HG03060 (cell line): ENCODE results near the gene ELF3.
"Not testable (repeated sequence)": the region's sequence is repeated elsewhere in the genome, so short reads cannot be mapped to it uniquely, and the experiment has no call there.

Source experiments
- ATAC-seq: cut with Tn5 transposase; IDR thresholded peaks from one replicate; pipeline ENCODE4 v1.9.1; 2021; ENCODE audit warnings: low read depth, moderate number of reproducible peaks; ENCODE audit not compliant: unreplicated experiment

Gene ELF3

DNA sequence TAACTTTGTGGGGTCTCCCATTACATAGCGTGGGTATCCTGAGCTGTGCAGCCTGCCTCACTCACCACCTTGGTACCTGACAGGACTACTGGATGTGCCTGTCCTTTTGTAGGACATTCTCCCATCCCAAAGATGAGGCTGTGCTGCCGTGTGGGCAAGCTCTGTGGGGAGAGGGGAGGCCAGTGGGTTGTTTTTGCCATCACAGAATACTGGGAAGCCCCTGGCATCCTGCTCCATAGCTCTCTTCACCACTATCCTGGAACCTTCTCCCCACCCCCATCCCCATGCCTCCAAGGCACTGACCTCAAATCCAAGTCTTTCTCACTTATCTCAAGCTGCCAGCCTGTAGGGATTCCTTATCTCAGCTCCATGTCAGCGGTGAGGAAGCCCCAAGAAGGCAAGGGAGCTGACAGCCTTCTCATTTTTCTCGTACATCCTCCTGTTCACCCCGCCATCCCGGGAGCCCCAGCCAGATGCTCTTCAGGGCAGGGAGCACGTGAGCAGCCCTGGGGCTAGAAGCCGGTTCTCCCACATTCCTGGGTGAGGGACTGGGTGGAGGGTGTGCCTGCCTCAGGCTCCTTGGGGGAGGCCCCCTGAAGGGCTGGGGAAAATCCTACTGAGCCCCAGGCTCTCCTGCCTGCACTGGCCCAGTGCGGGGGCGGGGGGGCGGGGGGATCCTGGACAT is 2.4 kb upstream of the ELF3 start:
- ATAC-seq, result no peak

- no peak for ATAC-seq
Observed at GRCh38 chr1:202009326-202010179, 834 bp upstream of the ELF3 start.

DNA sequence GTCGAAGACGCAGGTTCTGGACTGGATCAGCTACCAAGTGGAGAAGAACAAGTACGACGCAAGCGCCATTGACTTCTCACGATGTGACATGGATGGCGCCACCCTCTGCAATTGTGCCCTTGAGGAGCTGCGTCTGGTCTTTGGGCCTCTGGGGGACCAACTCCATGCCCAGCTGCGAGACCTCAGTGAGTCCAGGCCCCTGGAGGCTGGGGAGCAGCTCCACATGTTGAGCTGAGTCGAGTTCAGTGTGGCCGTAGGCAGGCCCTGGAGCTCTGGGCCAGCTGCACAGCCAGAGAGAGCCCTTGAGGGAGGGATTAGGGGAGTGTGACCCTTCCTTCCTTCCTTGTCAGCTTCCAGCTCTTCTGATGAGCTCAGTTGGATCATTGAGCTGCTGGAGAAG is 1.6 kb downstream of the ELF3 start:
- no peak for ATAC-seq

DNA sequence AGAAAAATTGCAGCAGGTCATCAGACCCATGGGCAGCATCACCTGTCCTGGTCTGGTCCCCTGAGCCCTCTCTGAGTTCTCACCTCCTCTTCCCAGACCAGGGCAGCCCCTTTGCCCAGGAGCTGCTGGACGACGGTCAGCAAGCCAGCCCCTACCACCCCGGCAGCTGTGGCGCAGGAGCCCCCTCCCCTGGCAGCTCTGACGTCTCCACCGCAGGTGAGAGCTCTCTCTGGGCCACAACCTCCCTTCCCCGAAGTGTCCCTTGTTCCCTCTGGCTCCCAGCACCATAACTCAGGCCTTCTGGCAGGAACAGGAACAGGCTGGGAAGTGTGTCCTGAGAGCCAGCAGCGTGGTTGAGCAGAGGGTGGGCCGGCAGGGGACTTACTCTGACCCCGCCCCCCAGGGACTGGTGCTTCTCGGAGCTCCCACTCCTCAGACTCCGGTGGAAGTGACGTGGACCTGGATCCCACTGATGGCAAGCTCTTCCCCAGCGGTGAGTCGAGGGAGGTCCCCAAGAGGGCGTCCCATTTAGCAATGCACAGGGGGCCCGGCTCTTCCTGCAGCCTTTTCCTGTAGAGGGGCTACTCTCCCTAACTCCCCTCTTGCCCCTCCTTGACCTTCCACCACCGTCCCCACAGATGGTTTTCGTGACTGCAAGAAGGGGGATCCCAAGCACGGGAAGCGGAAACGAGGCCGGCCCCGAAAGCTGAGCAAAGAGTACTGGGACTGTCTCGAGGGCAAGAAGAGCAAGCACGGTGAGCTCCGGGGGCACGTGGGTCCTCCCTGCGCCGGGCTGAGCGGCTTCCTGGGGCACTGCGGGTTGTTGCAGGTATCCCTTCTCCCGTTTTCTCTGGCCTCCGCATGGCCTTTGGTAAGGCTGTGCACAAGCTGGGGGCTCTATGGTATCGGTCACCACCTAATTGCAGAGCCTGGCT is 2.4 kb downstream of the ELF3 start:
- ATAC-seq, result no peak

GRCh38 chr1:202013603-202014002 is 3.2 kb downstream of the ELF3 start:
- ATAC-seq, result no peak

- ATAC-seq, result no peak
Observed at GRCh38 chr1:202014060-202014459, 3.7 kb downstream of the ELF3 start.

- no peak for ATAC-seq
Observed at GRCh38 chr1:202014915-202015661, 4.7 kb downstream of the ELF3 start.

DNA sequence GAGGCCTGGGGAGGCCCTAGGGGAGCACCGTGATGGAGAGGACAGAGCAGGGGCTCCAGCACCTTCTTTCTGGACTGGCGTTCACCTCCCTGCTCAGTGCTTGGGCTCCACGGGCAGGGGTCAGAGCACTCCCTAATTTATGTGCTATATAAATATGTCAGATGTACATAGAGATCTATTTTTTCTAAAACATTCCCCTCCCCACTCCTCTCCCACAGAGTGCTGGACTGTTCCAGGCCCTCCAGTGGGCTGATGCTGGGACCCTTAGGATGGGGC is 5.2 kb downstream of the ELF3 start:
- no peak for ATAC-seq

DNA sequence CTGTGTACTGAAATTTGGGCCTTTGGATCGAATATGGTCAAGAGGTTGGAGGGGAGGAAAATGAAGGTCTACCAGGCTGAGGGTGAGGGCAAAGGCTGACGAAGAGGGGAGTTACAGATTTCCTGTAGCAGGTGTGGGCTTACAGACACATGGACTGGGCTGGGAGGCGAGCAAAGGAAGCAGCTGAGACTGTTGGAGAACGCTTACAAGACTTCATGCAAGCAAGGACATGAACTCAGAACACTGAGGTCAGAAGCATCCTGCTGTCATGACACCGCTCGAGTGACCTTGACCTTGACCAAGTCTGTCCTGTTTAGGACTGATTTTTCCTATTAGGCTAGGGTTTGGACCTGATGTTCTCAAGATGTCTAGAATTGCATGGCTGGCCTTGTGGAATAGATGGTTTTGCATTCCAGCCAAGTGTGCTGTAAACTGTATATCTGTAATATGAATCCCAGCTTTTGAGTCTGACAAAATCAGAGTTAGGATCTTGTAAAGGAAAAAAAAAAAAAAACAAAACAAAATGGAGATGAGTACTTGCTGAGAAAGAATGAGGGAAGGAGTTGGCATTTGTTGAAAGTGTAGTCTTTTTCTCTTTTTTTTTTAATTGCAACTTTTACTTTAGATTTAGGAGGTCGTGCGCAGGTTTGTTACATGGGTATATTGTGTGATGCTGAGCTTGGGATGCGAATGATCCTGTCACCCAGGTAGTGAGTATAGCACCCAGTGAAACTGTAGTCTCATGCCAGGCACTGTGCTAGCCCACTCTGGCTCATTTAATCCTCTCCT is 5.8 kb downstream of the ELF3 start:
- ATAC-seq, result no peak

- no peak for ATAC-seq
Observed at GRCh38 chr1:202016811-202017748, 6.7 kb downstream of the ELF3 start.

DNA sequence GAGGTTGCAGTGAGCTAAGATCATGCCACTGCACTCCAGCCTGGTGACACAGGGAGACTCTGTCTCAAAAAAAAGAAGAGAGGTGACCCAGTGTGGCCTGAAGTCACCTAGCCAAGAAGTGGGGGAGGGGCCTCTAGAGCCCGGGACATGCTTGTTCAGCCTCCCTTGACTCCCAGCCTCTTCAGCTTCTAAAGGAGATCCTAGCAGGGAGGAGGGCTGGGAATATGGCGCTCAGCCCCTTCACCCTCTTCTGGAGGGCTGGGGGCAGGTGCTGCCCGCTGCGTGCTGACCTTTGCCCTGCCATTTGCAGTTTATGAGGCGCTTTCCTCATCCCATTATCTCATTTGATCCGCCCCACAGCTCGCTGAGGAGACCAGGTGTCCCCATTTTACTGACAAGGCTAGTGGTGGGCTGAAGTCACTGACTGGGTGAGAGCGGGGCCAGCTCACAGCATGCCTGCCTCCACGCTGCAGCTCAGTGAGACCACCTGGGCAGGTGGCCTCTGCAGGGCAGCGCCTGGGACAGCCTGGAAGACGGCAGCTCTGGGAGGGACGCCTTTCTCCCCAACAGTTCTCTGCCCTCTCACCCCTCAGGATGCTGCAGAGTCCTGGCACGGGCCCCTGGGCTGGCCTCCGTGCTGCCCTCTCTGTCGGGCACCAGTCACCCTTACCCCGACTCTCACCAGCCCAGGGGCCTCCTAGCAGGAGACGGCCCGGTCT is 7.5 kb downstream of the ELF3 start:
- no peak for ATAC-seq

DNA sequence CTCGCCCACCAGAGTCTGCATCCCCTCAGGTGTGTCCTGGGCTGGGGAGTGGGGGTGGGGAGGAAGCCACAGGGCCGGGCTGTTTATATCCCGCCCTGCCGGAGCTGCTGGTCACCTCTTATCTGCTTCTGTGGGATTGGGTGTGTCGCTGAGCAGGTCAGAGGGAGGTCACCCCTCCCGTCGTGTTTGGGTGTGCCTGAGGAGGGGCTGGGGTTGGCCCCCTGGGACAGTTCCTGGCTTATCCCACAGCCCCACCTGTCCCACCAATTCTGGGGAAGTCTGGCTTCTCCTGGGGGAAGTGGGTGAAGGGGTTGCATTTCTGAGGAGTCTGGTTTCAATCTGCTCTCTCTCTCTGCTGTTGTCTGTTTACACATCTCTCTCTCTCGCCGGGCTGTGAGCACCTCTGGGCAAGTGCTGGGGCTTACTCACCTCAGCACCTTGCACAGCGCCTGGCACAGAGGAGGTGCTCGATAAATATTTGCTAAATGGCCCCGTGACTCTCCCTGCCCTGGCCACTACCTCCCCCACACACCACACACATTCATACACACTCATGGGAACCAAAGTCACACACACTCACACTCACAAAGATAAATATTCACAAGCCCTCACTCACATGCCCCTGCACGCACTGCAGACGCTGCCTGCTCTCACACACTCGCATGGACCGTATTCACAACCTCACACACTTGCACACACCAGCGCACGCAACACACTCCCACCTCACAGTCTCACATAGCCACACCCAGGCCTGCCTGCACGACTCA is 8.3 kb downstream of the ELF3 start:
- ATAC-seq, result no peak

GRCh38 chr1:202019235-202019558 is 8.8 kb downstream of the ELF3 start:
- not testable (repeated sequence) for ATAC-seq

DNA sequence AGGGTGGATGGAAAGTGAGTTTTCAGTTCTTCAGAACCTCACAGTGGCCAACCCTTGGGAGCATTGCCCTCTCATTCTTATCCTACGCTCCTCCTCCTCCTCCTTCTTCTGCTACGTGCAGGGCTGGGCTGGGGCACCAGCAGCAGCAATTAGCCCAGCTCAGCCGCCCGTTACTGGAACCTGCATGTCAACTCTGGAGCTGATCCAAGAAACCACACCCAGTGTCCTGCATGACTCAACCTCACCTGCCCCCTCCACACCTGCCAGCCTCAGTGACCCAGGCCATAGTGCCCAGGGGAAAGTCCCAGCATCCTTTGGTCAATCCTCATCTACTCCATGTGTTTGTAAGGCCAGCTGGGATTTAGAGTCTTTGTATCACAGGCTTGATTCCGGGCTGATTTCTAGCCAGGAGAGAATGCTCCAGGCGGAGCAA is 12.6 kb downstream of the ELF3 start:
- ATAC-seq, result no peak

DNA sequence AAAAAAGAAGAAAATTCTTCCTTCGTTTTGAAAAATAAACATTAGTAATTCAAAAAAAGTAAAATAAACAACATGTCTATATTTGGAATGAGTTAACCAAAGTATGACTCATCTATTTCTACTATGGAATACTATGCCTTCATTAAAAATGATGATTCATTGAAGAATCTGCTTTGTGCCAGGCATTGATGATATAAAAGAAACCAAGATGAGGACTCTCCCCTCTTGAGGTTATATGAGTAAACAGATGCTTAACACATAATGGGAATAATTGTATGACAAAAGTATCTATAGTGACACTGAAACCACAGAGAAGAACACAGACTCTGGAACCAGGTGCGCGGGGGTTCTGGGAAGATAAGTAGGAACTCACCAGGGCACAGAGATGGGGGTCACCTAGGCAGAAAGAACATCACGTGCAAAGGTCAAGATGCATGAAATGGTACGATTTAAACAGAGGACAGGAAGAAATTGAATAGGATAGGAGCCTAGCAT is 18.8 kb downstream of the ELF3 start:
- ATAC-seq, result no peak

GRCh38 chr1:202029727-202030126 is 19.3 kb downstream of the ELF3 start:
- ATAC-seq, result no peak

DNA sequence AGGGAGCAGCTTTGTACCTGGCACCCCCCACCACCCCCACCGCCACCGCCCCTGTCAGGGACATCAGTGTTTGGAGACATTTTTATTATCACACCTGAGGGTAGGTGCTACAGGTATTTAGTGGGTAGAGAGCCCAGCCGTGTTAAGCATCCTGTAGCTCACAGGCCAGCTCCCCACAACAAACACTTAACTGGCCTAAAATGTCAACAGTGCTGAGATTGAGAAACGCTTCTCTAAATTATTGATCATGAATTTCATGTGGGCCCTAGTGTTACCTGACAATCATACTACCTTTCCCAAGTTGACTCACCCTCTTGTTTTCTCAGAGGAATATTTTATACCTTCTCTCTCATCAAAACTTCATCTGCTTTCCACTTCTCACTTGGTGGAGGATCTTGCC is 21.4 kb downstream of the ELF3 start:
- ATAC-seq, result no peak
